ENCODE data around the gene ATP10A.

ATP10A gene

GRCh38 chr15:25719101-25719985, 143.8 kb downstream of the ATP10A start:
- Histone ChIP-seq H3K9me3 (ENCODE audit: control extremely low read depth in 1 of 5, control insufficient read depth in 4 of 5, insufficient read depth in 2 of 5, low read depth in 1 of 5, low read length in 4 of 5) (no peaks in the 10 kb centered on the region), H3K4me1 (ENCODE audit: control extremely low read depth in 1 of 4, control insufficient read depth in 4 of 4, insufficient read depth in 4 of 4, low read length in 3 of 4) (no peaks in the 10 kb centered on the region), H3K27ac (ENCODE audit: insufficient read depth in 1 of 2, low read depth in 1 of 2, low read length in 2 of 2, poor library complexity in 1 of 2, severe bottlenecking in 2 of 2) (no peak overlapping the region), H3K36me3 (ENCODE audit: control insufficient read depth in 4 of 4, insufficient read depth in 4 of 4, low read length in 3 of 4) (peaks cover 0 to 24% (median 6%) of the 10 kb centered on the region in 4 experiments), H3K27me3 (replicated peaks in 2 of 5; ENCODE audit: control insufficient read depth in 4 of 5, insufficient read depth in 5 of 5, low read length in 4 of 5) (no peaks in the 10 kb centered on the region), H3K4me3 (ENCODE audit: control insufficient read depth in 1 of 7, extremely low read depth in 1 of 7, insufficient read depth in 4 of 7, low read depth in 2 of 7, low read length in 6 of 7) (no peak overlapping the region)
- WGBS (ENCODE audit: insufficient coverage), result 98% methylated on average over 12 of the region's 18 CpGs
- ChIA-PET CTCF (interaction anchor here (1.9 to 2.3 kb wide), 2 partner anchors 9 to 215 kb away, joined by 5 to 9 read pairs; no protein-coding TSS in a partner anchor), POLR2A (no interaction called here)
- no peak for DNase-seq

DNA sequence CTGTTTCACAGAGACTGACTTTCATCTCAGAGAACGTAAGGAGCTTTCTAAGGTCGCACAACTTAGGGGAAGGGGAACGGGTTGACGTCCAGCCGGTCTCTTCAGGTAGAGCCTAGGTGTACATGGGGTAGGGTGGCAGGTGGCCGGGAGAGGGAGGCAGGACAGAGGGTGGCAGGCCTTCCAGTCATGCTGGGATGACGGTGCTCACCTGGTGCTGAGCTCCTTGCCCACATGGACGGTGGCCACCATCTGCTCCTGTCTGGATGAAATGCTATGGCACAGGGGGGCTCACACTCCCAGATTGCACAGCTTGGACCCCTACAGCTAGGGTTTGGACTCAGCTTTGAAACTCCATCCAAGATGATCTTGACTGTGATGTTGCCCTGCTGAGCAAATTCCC, 144.5 kb downstream of the ATP10A start:
- CTCF ChIA-PET, result interaction anchor here (1.9 kb wide), 1 partner anchor 215 kb away, joined by 5 read pairs; no protein-coding TSS in a partner anchor
- 96% methylated on average over 7 of the region's 8 CpGs for WGBS (ENCODE audit: insufficient coverage)
- Histone ChIP-seq H3K27ac (ENCODE audit: insufficient read depth in 1 of 2, low read depth in 1 of 2, low read length in 2 of 2, poor library complexity in 1 of 2, severe bottlenecking in 2 of 2) (no peak overlapping the region), H3K27me3 (replicated peaks in 2 of 5; ENCODE audit: control insufficient read depth in 4 of 5, insufficient read depth in 5 of 5, low read length in 4 of 5) (no peaks in the 10 kb centered on the region), H3K9me3 (ENCODE audit: control extremely low read depth in 1 of 5, control insufficient read depth in 4 of 5, insufficient read depth in 2 of 5, low read depth in 1 of 5, low read length in 4 of 5) (no peaks in the 10 kb centered on the region), H3K4me3 (ENCODE audit: control insufficient read depth in 1 of 7, extremely low read depth in 1 of 7, insufficient read depth in 4 of 7, low read depth in 2 of 7, low read length in 6 of 7) (no peak overlapping the region), H3K36me3 (ENCODE audit: control insufficient read depth in 4 of 4, insufficient read depth in 4 of 4, low read length in 3 of 4) (peaks cover 0 to 28% (median 7%) of the 10 kb centered on the region in 4 experiments), H3K4me1 (ENCODE audit: control extremely low read depth in 1 of 4, control insufficient read depth in 4 of 4, insufficient read depth in 4 of 4, low read length in 3 of 4) (no peaks in the 10 kb centered on the region)
- DNase-seq, result no peak
- POLR2A ChIA-PET, result no interaction called here

- no peak overlapping the region for H3K4me3 ChIP-seq (ENCODE audit: control insufficient read depth in 1 of 7, extremely low read depth in 1 of 7, insufficient read depth in 4 of 7, low read depth in 2 of 7, low read length in 6 of 7)
- POLR2A ChIA-PET, result no interaction called here
- H3K36me3 ChIP-seq (ENCODE audit: control insufficient read depth in 4 of 4, insufficient read depth in 4 of 4, low read length in 3 of 4), result peaks cover 0 to 32% (median 8%) of the 10 kb centered on the region in 4 experiments
- no peak for DNase-seq
- H3K9me3 ChIP-seq (ENCODE audit: control extremely low read depth in 1 of 5, control insufficient read depth in 4 of 5, insufficient read depth in 2 of 5, low read depth in 1 of 5, low read length in 4 of 5), result no peaks in the 10 kb centered on the region
- H3K27me3 ChIP-seq (replicated peaks in 2 of 5; ENCODE audit: control insufficient read depth in 4 of 5, insufficient read depth in 5 of 5, low read length in 4 of 5), result no peaks in the 10 kb centered on the region
- CTCF ChIA-PET, result interaction anchor here (1.9 kb wide), 1 partner anchor 216 kb away, joined by 5 read pairs; no protein-coding TSS in a partner anchor
- H3K27ac ChIP-seq (ENCODE audit: insufficient read depth in 1 of 2, low read depth in 1 of 2, low read length in 2 of 2, poor library complexity in 1 of 2, severe bottlenecking in 2 of 2), result no peak overlapping the region
- WGBS (ENCODE audit: insufficient coverage), result 94% methylated on average over 20 of the region's 20 CpGs
- no peaks in the 10 kb centered on the region for H3K4me1 ChIP-seq (ENCODE audit: control extremely low read depth in 1 of 4, control insufficient read depth in 4 of 4, insufficient read depth in 4 of 4, low read length in 3 of 4)
These were observed 145.0 kb downstream of the ATP10A start for GRCh38 chr15:25718169-25718536.

DNA sequence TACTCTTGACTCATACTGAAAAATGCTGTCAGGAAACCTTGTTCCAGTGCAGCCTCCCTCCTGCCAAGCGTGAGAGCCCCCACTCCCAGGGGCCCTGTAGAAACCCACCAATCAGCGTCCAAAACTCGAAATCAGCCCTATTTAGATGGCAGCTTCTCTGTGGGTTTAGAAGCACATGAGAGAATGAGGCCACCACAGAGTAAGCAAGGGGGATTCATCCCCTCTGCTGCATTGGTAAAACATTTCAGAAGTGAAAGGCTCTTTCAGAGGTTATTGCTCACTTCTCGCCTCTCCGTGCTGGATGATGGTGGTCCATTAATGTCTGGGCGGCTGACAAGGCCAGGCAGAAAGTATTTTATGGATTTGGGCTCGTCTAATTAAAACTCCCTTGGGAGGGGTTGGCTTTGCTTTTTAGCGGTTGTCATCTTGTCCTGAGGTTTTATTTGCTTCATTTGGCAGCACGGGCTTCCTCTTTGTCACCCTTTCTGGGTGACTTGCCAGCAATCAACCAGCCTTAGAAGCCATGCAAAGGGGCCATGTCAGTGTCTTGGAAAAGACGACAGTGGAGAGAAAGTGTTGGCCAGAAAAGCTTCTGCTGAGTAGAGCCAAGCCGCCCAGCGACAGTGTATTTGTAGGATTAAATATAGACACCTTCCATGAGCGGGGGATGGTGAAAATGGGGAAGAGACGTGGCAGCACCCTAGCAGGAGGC, 145.5 kb downstream of the ATP10A start:
- 77% methylated on average over 12 of the region's 14 CpGs for WGBS (ENCODE audit: insufficient coverage)
- Histone ChIP-seq H3K9me3 (ENCODE audit: control extremely low read depth in 1 of 5, control insufficient read depth in 4 of 5, insufficient read depth in 2 of 5, low read depth in 1 of 5, low read length in 4 of 5) (no peaks in the 10 kb centered on the region), H3K4me3 (ENCODE audit: control insufficient read depth in 1 of 7, extremely low read depth in 1 of 7, insufficient read depth in 4 of 7, low read depth in 2 of 7, low read length in 6 of 7) (no peak overlapping the region), H3K27ac (ENCODE audit: insufficient read depth in 1 of 2, low read depth in 1 of 2, low read length in 2 of 2, poor library complexity in 1 of 2, severe bottlenecking in 2 of 2) (no peak overlapping the region), H3K36me3 (ENCODE audit: control insufficient read depth in 4 of 4, insufficient read depth in 4 of 4, low read length in 3 of 4) (peaks cover 0 to 35% (median 9%) of the 10 kb centered on the region in 4 experiments), H3K27me3 (replicated peaks in 2 of 5; ENCODE audit: control insufficient read depth in 4 of 5, insufficient read depth in 5 of 5, low read length in 4 of 5) (no peaks in the 10 kb centered on the region), H3K4me1 (ENCODE audit: control extremely low read depth in 1 of 4, control insufficient read depth in 4 of 4, insufficient read depth in 4 of 4, low read length in 3 of 4) (no peaks in the 10 kb centered on the region)
- ChIA-PET CTCF (interaction anchor here (1.9 kb wide), 1 partner anchor 216 kb away, joined by 5 read pairs; no protein-coding TSS in a partner anchor), POLR2A (no interaction called here)
- no peak for DNase-seq

DNA sequence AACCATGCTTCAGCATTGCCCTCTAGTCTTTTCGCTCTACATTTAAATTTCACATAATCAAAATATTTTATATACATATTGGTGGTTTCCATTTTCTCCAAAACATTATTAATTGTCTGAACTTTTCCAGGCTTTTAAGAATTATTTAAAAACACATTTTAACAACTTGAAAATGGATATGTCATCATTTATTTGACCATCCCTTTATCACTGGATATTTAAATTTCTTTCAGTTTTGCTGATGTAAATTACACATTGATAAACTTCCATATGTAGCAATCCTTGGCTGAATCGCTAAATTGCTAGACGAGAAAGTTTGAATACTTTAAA, 146.0 kb downstream of the ATP10A start:
- ChIA-PET CTCF (no interaction called here), POLR2A (no interaction called here)
- Histone ChIP-seq H3K27me3 (replicated peaks in 2 of 5; ENCODE audit: control insufficient read depth in 4 of 5, insufficient read depth in 5 of 5, low read length in 4 of 5) (no peaks in the 10 kb centered on the region), H3K4me3 (ENCODE audit: control insufficient read depth in 1 of 7, extremely low read depth in 1 of 7, insufficient read depth in 4 of 7, low read depth in 2 of 7, low read length in 6 of 7) (no peak overlapping the region), H3K4me1 (ENCODE audit: control extremely low read depth in 1 of 4, control insufficient read depth in 4 of 4, insufficient read depth in 4 of 4, low read length in 3 of 4) (no peaks in the 10 kb centered on the region), H3K27ac (ENCODE audit: insufficient read depth in 1 of 2, low read depth in 1 of 2, low read length in 2 of 2, poor library complexity in 1 of 2, severe bottlenecking in 2 of 2) (no peak overlapping the region), H3K9me3 (ENCODE audit: control extremely low read depth in 1 of 5, control insufficient read depth in 4 of 5, insufficient read depth in 2 of 5, low read depth in 1 of 5, low read length in 4 of 5) (no peaks in the 10 kb centered on the region), H3K36me3 (ENCODE audit: control insufficient read depth in 4 of 4, insufficient read depth in 4 of 4, low read length in 3 of 4) (peaks cover 0 to 34% (median 7%) of the 10 kb centered on the region in 4 experiments)
- DNase-seq, result no peak
- 86% methylated on average over 1 of the region's 3 CpGs for WGBS (ENCODE audit: insufficient coverage)

DNA sequence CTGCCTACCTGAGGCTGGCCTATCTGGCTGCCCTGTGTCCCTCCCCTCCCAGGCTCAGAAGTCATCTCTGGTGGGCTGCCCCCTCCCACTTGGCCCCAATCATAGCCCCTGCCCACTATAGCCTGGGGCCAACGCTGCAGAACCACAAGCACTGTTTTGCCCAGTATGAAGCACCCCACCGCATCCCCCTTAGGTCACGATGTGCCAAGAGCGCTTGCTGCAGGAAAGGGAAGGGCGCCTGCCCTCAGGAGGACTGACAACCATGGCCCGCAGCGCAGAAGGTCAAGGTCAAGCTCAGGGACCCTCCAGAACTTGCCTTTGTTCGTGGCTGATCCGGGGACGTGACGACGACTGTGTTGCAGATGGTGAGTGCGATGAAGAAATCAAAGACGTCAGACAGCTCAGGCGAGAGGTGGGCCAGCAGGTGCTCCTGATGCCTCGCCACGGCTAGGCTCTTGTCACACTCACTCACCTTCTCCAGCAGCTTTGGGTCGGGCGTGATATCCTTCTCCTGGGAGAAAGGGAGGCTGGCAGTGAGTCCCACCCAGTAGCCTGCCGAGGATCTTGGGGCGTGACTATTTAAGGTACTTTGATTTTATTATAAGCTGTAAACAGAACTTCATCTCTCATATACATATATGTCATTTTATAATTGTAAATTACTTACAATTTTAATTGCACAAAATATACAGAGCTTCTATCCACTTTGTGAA, 146.6 kb downstream of the ATP10A start:
- H3K27ac ChIP-seq (ENCODE audit: insufficient read depth in 1 of 2, low read depth in 1 of 2, low read length in 2 of 2, poor library complexity in 1 of 2, severe bottlenecking in 2 of 2), result no peak overlapping the region
- H3K27me3 ChIP-seq (replicated peaks in 2 of 5; ENCODE audit: control insufficient read depth in 4 of 5, insufficient read depth in 5 of 5, low read length in 4 of 5), result no peaks in the 10 kb centered on the region
- H3K4me1 ChIP-seq (ENCODE audit: control extremely low read depth in 1 of 4, control insufficient read depth in 4 of 4, insufficient read depth in 4 of 4, low read length in 3 of 4), result no peaks in the 10 kb centered on the region
- H3K4me3 ChIP-seq (ENCODE audit: control insufficient read depth in 1 of 7, extremely low read depth in 1 of 7, insufficient read depth in 4 of 7, low read depth in 2 of 7, low read length in 6 of 7), result no peak overlapping the region
- H3K9me3 ChIP-seq (ENCODE audit: control extremely low read depth in 1 of 5, control insufficient read depth in 4 of 5, insufficient read depth in 2 of 5, low read depth in 1 of 5, low read length in 4 of 5), result no peaks in the 10 kb centered on the region
- CTCF ChIA-PET, result no interaction called here
- H3K36me3 ChIP-seq (ENCODE audit: control insufficient read depth in 4 of 4, insufficient read depth in 4 of 4, low read length in 3 of 4), result peaks cover 0 to 31% (median 7%) of the 10 kb centered on the region in 4 experiments
- 95% methylated on average over 18 of the region's 21 CpGs for WGBS (ENCODE audit: insufficient coverage)
- DNase-seq, result no peak
- POLR2A ChIA-PET, result no interaction called here
